Measurements from ENCODE around the gene ANTXR2. TPM values are rescaled to one million over a fixed set of nuclear protein-coding genes. Genes with fewer than 3 reads are reported as not detected.

The ANTXR2 gene
- total RNA-seq, 4 donors from 2014 or later: 14.4 to 25.2 (median 19.6) TPM

DNA sequence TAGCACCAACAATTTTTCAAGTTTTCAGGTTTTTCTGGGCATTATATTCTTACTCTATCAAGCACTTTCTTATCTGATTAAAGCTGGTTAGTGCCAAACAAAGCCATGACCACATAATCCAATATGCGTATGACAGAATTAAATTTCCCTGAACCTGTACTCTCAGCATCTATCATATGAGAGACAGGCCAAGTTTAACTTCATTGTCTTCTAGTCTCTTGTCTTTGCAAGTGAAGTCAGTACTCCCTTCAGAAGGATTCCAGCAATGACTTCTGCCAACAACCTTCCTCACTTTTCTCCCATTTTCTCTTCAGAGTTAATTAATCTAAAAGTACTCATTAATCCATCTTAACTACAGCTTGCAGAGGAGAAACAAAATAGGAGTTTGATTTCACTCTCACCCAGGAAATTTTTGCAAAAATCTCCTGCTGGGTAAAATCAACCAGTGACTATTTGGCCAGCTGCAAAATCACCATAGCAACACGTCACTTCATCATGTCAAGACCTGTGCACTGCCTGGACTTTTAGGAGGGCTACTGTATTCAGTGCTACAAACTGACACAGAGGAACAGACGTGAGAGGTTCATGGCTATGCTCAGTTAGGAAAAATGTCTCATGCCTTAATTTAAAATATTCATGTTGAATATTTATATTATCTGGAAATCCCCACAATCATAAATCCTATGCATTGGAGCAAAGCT lies 208.4 kb downstream of the ANTXR2 start:
- 70 to 71% methylated on average over 3 of the region's 3 CpGs for WGBS, 2 donors
- TF ChIP-seq, protein P1, sequence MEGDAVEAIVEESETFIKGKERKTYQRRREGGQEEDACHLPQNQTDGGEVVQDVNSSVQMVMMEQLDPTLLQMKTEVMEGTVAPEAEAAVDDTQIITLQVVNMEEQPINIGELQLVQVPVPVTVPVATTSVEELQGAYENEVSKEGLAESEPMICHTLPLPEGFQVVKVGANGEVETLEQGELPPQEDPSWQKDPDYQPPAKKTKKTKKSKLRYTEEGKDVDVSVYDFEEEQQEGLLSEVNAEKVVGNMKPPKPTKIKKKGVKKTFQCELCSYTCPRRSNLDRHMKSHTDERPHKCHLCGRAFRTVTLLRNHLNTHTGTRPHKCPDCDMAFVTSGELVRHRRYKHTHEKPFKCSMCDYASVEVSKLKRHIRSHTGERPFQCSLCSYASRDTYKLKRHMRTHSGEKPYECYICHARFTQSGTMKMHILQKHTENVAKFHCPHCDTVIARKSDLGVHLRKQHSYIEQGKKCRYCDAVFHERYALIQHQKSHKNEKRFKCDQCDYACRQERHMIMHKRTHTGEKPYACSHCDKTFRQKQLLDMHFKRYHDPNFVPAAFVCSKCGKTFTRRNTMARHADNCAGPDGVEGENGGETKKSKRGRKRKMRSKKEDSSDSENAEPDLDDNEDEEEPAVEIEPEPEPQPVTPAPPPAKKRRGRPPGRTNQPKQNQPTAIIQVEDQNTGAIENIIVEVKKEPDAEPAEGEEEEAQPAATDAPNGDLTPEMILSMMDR (IDR thresholded peaks at IDR 0.05): no peak
- intact Hi-C loops (cut with DNase I; ENCODE audit: low total_unique reads): no loop called here
- H3K4me3 ChIP-seq (ENCODE audit: low read depth, poor library complexity, severe bottlenecking): no peak overlapping the region
- DNase-seq (ENCODE audit: low spot score in 2 of 2): no peak

DNA sequence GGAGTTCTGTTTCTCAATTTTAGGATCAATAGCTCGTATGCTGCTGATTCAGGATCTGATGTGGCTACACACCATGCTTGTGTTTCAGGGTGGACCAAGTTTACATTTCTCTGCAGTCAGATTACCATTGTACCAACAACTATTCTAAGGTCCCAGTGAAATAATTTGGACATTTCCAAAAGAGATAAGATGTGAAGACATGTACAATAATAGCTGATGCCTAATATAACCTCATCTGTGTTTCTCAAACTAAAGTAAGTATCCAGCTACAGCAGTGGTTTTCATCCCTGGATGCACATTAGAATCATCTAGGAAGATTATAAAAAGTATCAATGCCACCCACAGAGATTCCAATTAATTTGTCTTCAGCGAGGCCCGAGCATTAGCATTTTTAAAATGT lies 209.7 kb downstream of the ANTXR2 start:
- intact Hi-C loops (cut with DNase I; ENCODE audit: low total_unique reads): no loop called here

DNA sequence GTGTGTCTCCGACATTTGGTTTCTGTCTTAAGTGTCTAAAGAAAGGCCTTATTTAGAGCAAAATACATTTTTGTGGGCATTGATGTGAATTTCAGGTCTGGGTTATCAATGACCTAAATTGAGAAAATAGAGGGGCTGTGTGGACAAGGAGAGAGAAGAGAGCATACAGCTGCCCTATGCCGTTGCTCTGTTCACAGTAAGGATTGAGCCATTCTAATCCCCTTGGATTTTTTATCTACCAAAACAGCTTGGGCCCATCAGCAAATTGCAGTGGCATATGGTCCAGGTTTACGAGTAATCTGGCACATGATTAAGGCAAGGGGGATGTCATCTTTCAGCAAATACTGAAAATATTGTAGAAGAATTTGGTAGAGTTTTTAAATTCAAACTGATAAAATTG lies 210.2 kb downstream of the ANTXR2 start:
- WGBS, 2 donors: 71 to 75% methylated on average over 3 of the region's 3 CpGs
- TF ChIP-seq, protein P1 (IDR thresholded peaks at IDR 0.05): no peak
- TF ChIP-seq POLR2A (IDR thresholded peaks at IDR 0.05): no peak
- intact Hi-C loops (cut with DNase I; ENCODE audit: low total_unique reads): no loop called here
- DNase-seq (ENCODE audit: low spot score in 2 of 2): no peak
- no peak overlapping the region for H3K4me3 ChIP-seq (ENCODE audit: low read depth, poor library complexity, severe bottlenecking)

More for the DNA sequence above, 209.7 kb downstream of the ANTXR2 start:
- 86 to 88% methylated on average over 3 of the region's 3 CpGs for WGBS, 2 donors
- no peak overlapping the region for H3K4me3 ChIP-seq (ENCODE audit: low read depth, poor library complexity, severe bottlenecking)
- TF ChIP-seq POLR2A (IDR thresholded peaks at IDR 0.05): no peak
- TF ChIP-seq, protein P1 (IDR thresholded peaks at IDR 0.05): no peak
- no peak for DNase-seq (ENCODE audit: low spot score in 2 of 2)

DNA sequence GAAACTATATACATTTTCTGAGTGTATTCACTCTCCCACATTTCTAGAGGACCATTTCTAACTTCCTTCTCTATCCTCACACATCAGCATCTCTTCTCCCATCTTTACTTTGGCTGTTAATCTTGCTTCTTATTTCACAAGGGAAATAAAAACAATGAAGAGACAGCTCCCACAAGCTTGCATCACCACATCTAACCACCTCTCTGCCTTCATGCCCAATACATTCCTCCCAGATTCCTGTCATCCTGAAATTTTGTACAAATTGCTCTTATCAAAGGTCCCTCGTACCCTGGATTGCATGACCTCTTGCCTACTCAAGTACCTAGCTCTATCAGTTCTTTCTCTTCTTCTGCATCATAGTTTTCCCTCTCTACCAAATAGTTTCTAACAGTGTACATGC lies 215.2 kb downstream of the ANTXR2 start:
- no peak overlapping the region for H3K4me3 ChIP-seq (ENCODE audit: low read depth, poor library complexity, severe bottlenecking)
- TF ChIP-seq, protein P1 (IDR thresholded peaks at IDR 0.05): no peak
- TF ChIP-seq POLR2A (IDR thresholded peaks at IDR 0.05): no peak
- intact Hi-C loops (cut with DNase I; ENCODE audit: low total_unique reads): no loop called here
- no peak for DNase-seq (ENCODE audit: low spot score in 2 of 2)
- 83 to 90% methylated on average over 1 of the region's 1 CpG for WGBS, 2 donors

DNA sequence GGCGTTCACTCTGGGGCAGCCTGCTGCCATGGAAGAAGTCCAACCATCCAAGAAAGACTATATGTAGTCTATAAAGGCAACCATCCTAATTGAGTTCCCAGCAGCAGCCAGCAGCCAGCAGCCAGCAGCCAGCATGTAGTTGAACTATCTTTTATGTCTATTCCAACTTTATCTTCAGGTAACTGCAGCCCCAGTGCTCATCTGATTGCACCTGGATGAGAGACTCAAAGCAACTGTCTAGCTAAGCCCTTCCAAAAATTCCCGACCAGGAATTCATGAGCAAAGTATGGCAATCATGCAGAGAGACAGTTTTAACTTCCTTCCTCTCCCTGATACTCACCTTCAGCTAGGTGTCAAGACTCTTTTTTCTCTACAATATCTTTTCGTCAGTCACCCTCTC lies 216.8 kb downstream of the ANTXR2 start:
- 79 to 82% methylated on average over 3 of the region's 3 CpGs for WGBS, 2 donors
- H3K4me3 ChIP-seq (ENCODE audit: low read depth, poor library complexity, severe bottlenecking): no peak overlapping the region
- intact Hi-C loops (cut with DNase I; ENCODE audit: low total_unique reads): no loop called here
- TF ChIP-seq POLR2A (IDR thresholded peaks at IDR 0.05): no peak
- TF ChIP-seq, protein P1 (IDR thresholded peaks at IDR 0.05): no peak
- no peak for DNase-seq (ENCODE audit: low spot score in 2 of 2)

Measured in lower leg skin (tissue), 4 donors.